HepG2 (cell line): ENCODE data around the gene ESRRG. TPM values are rescaled to one million over a fixed set of nuclear protein-coding genes. Genes with fewer than 3 reads are reported as not detected.

Source experiments
- ATAC-seq: fragments of 200-7000 bp; cut with Tn5 transposase; 3 replicates; pipeline ENCODE4 v1.9.1; 2020; ENCODE audit warnings: mild to moderate bottlenecking, moderate library complexity
- BruUV-seq: library from RNA; stranded (reverse); fragments of 400-500 nt; replicated peaks from 2 replicates; lab custom pipeline; 2021; lab: Mats Ljungman, UMichigan
- CTCF ChIA-PET: fragments of 300-600 bp; formaldehyde crosslinking; extraction: SDS; loops from one replicate; lab custom pipeline; 2021; ENCODE audit warnings: low total read pairs, inconsistent platforms, low intra/inter-chr PET ratio; lab: Yijun Ruan, JAX
- POLR2A ChIA-PET: fragments of 350-600 bp; sonication (Branson Sonifier 250); formaldehyde crosslinking; loops from one replicate; lab custom pipeline; 2020; ENCODE audit warnings: antibody characterized with exemption, inconsistent platforms; lab: Yijun Ruan, JAX
- DNase-seq: peaks from one replicate; pipeline ENCODE4 v3.0.0-alpha.2; 2015; ENCODE audit warnings: low spot score
- FAIRE-seq: peaks from 3 replicates; lab custom pipeline; 2011; peaks lifted over from hg19 to GRCh38; lab: Jason Lieb, UNC
- H2AFZ ChIP-seq: one replicate; pipeline ENCODE4 v1.6.1; 2011; ENCODE audit warnings: low read length, inconsistent platforms
- H3K27ac ChIP-seq: fragments of 300-600 bp; 3 replicates; pipeline ENCODE4 v1.8.0; 2011; ENCODE audit warnings: mixed run types, mild to moderate bottlenecking, mixed read lengths, low read length, inconsistent platforms; ENCODE audit not compliant: insufficient read depth; ENCODE audit errors: extremely low read length
- H3K27me3 ChIP-seq, 2 experiments: fragments of 200-600 bp in 1 of 2; 2 replicates in 1 of 2; 3 replicates in 1 of 2; pipeline versions ENCODE4 v1.6.0 to v1.8.0; 2011; ENCODE audit warnings: low read length in 2 of 2, mild to moderate bottlenecking in 2 of 2, moderate library complexity in 2 of 2, inconsistent platforms in 1 of 2; ENCODE audit not compliant: insufficient read depth in 2 of 2, control insufficient read depth in 1 of 2
- H3K36me3 ChIP-seq, 2 experiments: fragments of 200-600 bp in 1 of 2; replicated peaks in 1 of 2; 2 replicates in 1 of 2; 3 replicates in 1 of 2; pipeline versions ENCODE4 v1.5.1 to v1.8.0; 2011; ENCODE audit warnings: low read length in 2 of 2, inconsistent platforms in 1 of 2; ENCODE audit not compliant: insufficient read depth in 2 of 2, control insufficient read depth in 1 of 2
- H3K4me1 ChIP-seq: 2 replicates; pipeline ENCODE4 v1.5.1; 2012; ENCODE audit warnings: low read length, inconsistent platforms; ENCODE audit not compliant: insufficient read depth
- H3K4me2 ChIP-seq: 2 replicates; pipeline ENCODE4 v1.6.0; 2011; ENCODE audit warnings: low read depth, low read length, inconsistent platforms
- H3K4me3 ChIP-seq, 3 experiments: fragments of 200-600 bp in 1 of 3; sonication (generic), shearing (Covaris generic) in 1 of 3; replicated peaks in 1 of 3; 2 replicates each; pipeline ENCODE4 v1.5.1; 2011 to 2016; ENCODE audit warnings: low read length in 3 of 3, inconsistent platforms in 2 of 3, low read depth in 2 of 3, mild to moderate bottlenecking in 2 of 3, control low read depth in 1 of 3, mixed read lengths in 1 of 3; ENCODE audit not compliant: insufficient read depth in 1 of 3
- H3K79me2 ChIP-seq: one replicate; pipeline ENCODE4 v1.6.1; 2011; ENCODE audit warnings: low read length, inconsistent platforms; ENCODE audit not compliant: insufficient read depth
- H3K9ac ChIP-seq: 2 replicates; pipeline ENCODE4 v1.6.0; 2011; ENCODE audit warnings: mild to moderate bottlenecking, low read depth, low read length, inconsistent platforms; ENCODE audit not compliant: insufficient read depth
- H3K9me3 ChIP-seq: 2 replicates; pipeline ENCODE4 v1.5.1; 2012; ENCODE audit warnings: mild to moderate bottlenecking, low read length
- H4K20me1 ChIP-seq: 2 replicates; pipeline ENCODE4 v1.6.0; 2011; ENCODE audit warnings: inconsistent platforms, mild to moderate bottlenecking, low read length, moderate library complexity; ENCODE audit not compliant: insufficient read depth
- ASH2L ChIP-seq: fragments of 300-600, 200-600 bp; sonication (generic); IDR thresholded peaks from 2 replicates; pipeline ENCODE4 v1.7.0; 2017; ENCODE audit warnings: low read depth, mild to moderate bottlenecking, moderate library complexity, mixed read lengths, low read length; ENCODE audit not compliant: insufficient read length
- CREBL2 ChIP-seq: sonication (generic); formaldehyde crosslinking; IDR thresholded peaks from 2 replicates; pipeline ENCODE4 v1.8.1; 2023; ENCODE audit warnings: missing genetic modification reagents, mild to moderate bottlenecking, borderline replicate concordance
- EEA1 ChIP-seq: sonication (generic); formaldehyde crosslinking; IDR thresholded peaks from 2 replicates; pipeline ENCODE4 v1.5.1; 2020; ENCODE audit warnings: mild to moderate bottlenecking, missing genetic modification reagents, borderline replicate concordance
- EHMT2 ChIP-seq: fragments of 200-600 bp; sonication (generic); IDR thresholded peaks from 2 replicates; pipeline ENCODE4 v1.7.0; 2017; ENCODE audit warnings: antibody characterized with exemption, low read depth, low read length, borderline replicate concordance
- FUBP1 ChIP-seq: sonication (generic); formaldehyde crosslinking; IDR thresholded peaks from 2 replicates; pipeline ENCODE4 v1.5.1; 2020; ENCODE audit warnings: missing genetic modification reagents, mild to moderate bottlenecking, borderline replicate concordance
- ISX ChIP-seq: sonication (generic); formaldehyde crosslinking; conservative IDR thresholded peaks from 2 replicates; pipeline ENCODE4 v1.5.0; 2020; ENCODE audit warnings: missing genetic modification reagents
- MAX ChIP-seq: IDR thresholded peaks from 2 replicates; pipeline ENCODE4 v1.6.1; 2012; ENCODE audit warnings: inconsistent platforms
- MTERF4 ChIP-seq: sonication (generic); formaldehyde crosslinking; IDR thresholded peaks from 2 replicates; pipeline ENCODE4 v1.8.0; 2023; ENCODE audit warnings: mild to moderate bottlenecking, missing genetic modification reagents
- TCF12 ChIP-seq, 2 experiments: fragments of 450-650 bp in 1 of 2; sonication (generic) in 1 of 2; formaldehyde crosslinking in 1 of 2; IDR thresholded peaks; 2 replicates each; pipeline versions ENCODE4 v1.6.1 to v1.8.0; 2017 to 2022; ENCODE audit warnings: antibody characterized with exemption in 1 of 2, mild to moderate bottlenecking in 1 of 2, missing genetic modification reagents in 1 of 2, moderate library complexity in 1 of 2
- UBTF ChIP-seq: sonication (generic); formaldehyde crosslinking; IDR thresholded peaks from 2 replicates; pipeline ENCODE4 v1.4.0; 2020; ENCODE audit warnings: mild to moderate bottlenecking, missing genetic modification reagents
- ZNF639 ChIP-seq: conservative IDR thresholded peaks from 2 replicates; pipeline ENCODE4 v1.6.1; 2018; ENCODE audit warnings: missing genetic modification reagents
- ZNF674 ChIP-seq: sonication (generic); formaldehyde crosslinking; IDR thresholded peaks from 2 replicates; pipeline ENCODE4 v1.5.0; 2020; ENCODE audit warnings: low read depth, mild to moderate bottlenecking, missing genetic modification reagents
- ZNF710 ChIP-seq: sonication (generic); formaldehyde crosslinking; IDR thresholded peaks from 2 replicates; pipeline ENCODE4 v1.5.0; 2020; ENCODE audit warnings: mild to moderate bottlenecking, missing genetic modification reagents, borderline replicate concordance
- ZZZ3 ChIP-seq: sonication (generic); formaldehyde crosslinking; IDR thresholded peaks from 2 replicates; pipeline ENCODE4 v1.4.0; 2020; ENCODE audit warnings: missing genetic modification reagents, mild to moderate bottlenecking, borderline replicate concordance
- WGBS: methylation state at CpG from one replicate; pipeline ENCODE4 v1.1.6; 2017; ENCODE audit warnings: low lambda C conversion rate; 5-methylcytosine and 5-hydroxymethylcytosine counted together
- in situ Hi-C: cut with HindIII; loops from 2 replicates; pipeline ENCODE4 v1.10.0; 2017; ENCODE audit warnings: low pct_unique_long_range_greater_than_20kb; ENCODE audit not compliant: extremely low pct_ligation_motif_present
- intact Hi-C: fragments of 100-400 bp; cut with micrococcal nuclease; formaldehyde crosslinking; loops from one replicate; pipeline ENCODE4 v1.10.0; 2022; ENCODE audit not compliant: unreplicated experiment
- polyA plus RNA-seq, 8 experiments: library from polyadenylated mRNA; depleted of rRNA in 3 of 8; stranded (reverse) in 7 of 8; unstranded in 1 of 8; fragments of >200 nt; fragmentation: Illumina TruSeq in 4 of 8; extraction: Trizol in 4 of 8; gene quantifications; 2 replicates each; pipeline versions ENCODE4 v1.2.1 to v1.2.3, GENCODE V29; 2011 to 2016; ENCODE audit warnings: low read depth in 4 of 8, missing spikeins in 1 of 8, mixed read lengths in 1 of 8; ENCODE audit not compliant: insufficient read depth in 1 of 8
- total RNA-seq, 5 experiments: library from RNA; depleted of rRNA; stranded (reverse); fragments of >200 nt; fragmentation: Illumina TruSeq; extraction: Trizol; gene quantifications; 2 replicates each; pipeline ENCODE4 v1.2.3, GENCODE V29; 2016; ENCODE audit warnings: low read depth in 1 of 5

Gene ESRRG
- total and polyA plus RNA-seq, 2 of the 13 experiments (the other 11 are each of a cell fraction or from before 2014, with no cell fraction given): not detected

- WGBS: 0% methylated on average over 5 of the region's 9 CpGs
- no peak for DNase-seq
- Histone ChIP-seq H3K79me2 (no peaks in the 10 kb centered on the region), H3K4me2 (no peak overlapping the region), H3K4me1 (no peaks in the 10 kb centered on the region), H3K9me3 (no peaks in the 10 kb centered on the region), H3K9ac (no peak overlapping the region), H3K4me3 (no peak overlapping the region), H4K20me1 (no peaks in the 10 kb centered on the region; the same call in 1 of the 2 replicates), H3K27me3 (no peaks in the 10 kb centered on the region), H2AFZ (no peak overlapping the region), H3K36me3 (no peaks in the 10 kb centered on the region), H3K27ac (no peak overlapping the region)
- ChIA-PET POLR2A (no interaction called here), CTCF (no interaction called here)
- in situ Hi-C loops: no loop called here
- intact Hi-C loops: loop anchor here (10.0 kb wide), 2 partner anchors 444 to 924 kb away; no protein-coding TSS in a partner anchor
- BruUV-seq: no TSS peak
- no peak for FAIRE-seq
- no peak for ATAC-seq
- TF ChIP-seq ZZZ3 (CRISPR knock-in tag): no peak
- no peak for TF ChIP-seq ZNF639 (CRISPR knock-in tag)
- TF ChIP-seq CREBL2: no peak
- TF ChIP-seq ASH2L: no peak
- no peak for TF ChIP-seq TCF12 (IDR thresholded peaks at IDR 0.05)
- TF ChIP-seq TCF12 (CRISPR knock-in tag; IDR thresholded peaks at IDR 0.05): no peak
- no peak for TF ChIP-seq ZNF674 (CRISPR knock-in tag)
- no peak for TF ChIP-seq ZNF710 (CRISPR knock-in tag)
- no peak for TF ChIP-seq MAX
- no peak for TF ChIP-seq ISX (CRISPR knock-in tag)
- TF ChIP-seq FUBP1 (CRISPR knock-in tag): no peak
- TF ChIP-seq UBTF (CRISPR knock-in tag): no peak
- TF ChIP-seq EEA1 (CRISPR knock-in tag): no peak
- no peak for TF ChIP-seq MTERF4 (CRISPR knock-in tag)
- no peak for TF ChIP-seq EHMT2
Measured at GRCh38 chr1:216749232-216749631, 26.0 kb upstream of the ESRRG start.
